HG03045 (cell line): ENCODE data around the gene DPM3.

Experiments
- ATAC-seq: cut with Tn5 transposase; IDR thresholded peaks from one replicate; pipeline ENCODE4 v1.9.1; 2021; ENCODE audit warnings: mild to moderate bottlenecking, moderate library complexity; ENCODE audit not compliant: unreplicated experiment

The DPM3 gene

GRCh38 chr1:155103325-155103724 lies 37.0 kb downstream of the DPM3 start:
- ATAC-seq: no peak

- no peak for ATAC-seq
Observed at GRCh38 chr1:155099331-155099730, 41.0 kb downstream of the DPM3 start.

GRCh38 chr1:155094622-155094948 lies 45.7 kb downstream of the DPM3 start:
- ATAC-seq: no peak

- ATAC-seq: no peak
Observed at GRCh38 chr1:155093911-155094621, 46.3 kb downstream of the DPM3 start.

- no peak for ATAC-seq
Observed at GRCh38 chr1:155092641-155093040, 47.7 kb downstream of the DPM3 start.

- no peak for ATAC-seq
Observed at GRCh38 chr1:155092131-155092530, 48.2 kb downstream of the DPM3 start.

- ATAC-seq: peak; percentile 58
Observed at GRCh38 chr1:155091071-155092051, 49.0 kb downstream of the DPM3 start.
